WTC11 (cell line): Measurements from ENCODE around the gene LYRM2. TPM values are rescaled to one million over a fixed set of nuclear protein-coding genes. Genes with fewer than 3 reads are reported as not detected.
A peak's percentile ranks its signal among the peaks of the same experiment; 100 is the strongest.

Source experiments
- ATAC-seq: fragments of 200-7000 bp; cut with Tn5 transposase; 2 replicates; pipeline ENCODE4 v1.10.0; 2021; ENCODE audit warnings: mild to moderate bottlenecking, moderate library complexity
- CTCF ChIA-PET: fragments of 300-600 bp; sonication (Branson Sonifier 250); formaldehyde crosslinking; loops from one replicate; lab custom pipeline; 2021; ENCODE audit warnings: antibody characterized with exemption; lab: Charles Lee
- POLR2A ChIA-PET: fragments of 350-600 bp; sonication (Branson Sonifier 250); formaldehyde crosslinking; loops from one replicate; lab custom pipeline; 2021; ENCODE audit warnings: antibody characterized with exemption; lab: Charles Lee
- DNase-seq: peaks from one replicate; pipeline ENCODE4 v3.0.0; 2021; ENCODE audit warnings: low spot score
- H3K27ac Mint-ChIP-seq: 2 replicates; pipeline ENCODE4 v1.8.0; 2021; ENCODE audit warnings: mixed read lengths
- H3K27me3 Mint-ChIP-seq: 2 replicates; pipeline ENCODE4 v1.8.0; 2021; ENCODE audit warnings: low read depth, mild to moderate bottlenecking, moderate library complexity, mixed read lengths
- H3K36me3 Mint-ChIP-seq: 2 replicates; pipeline ENCODE4 v1.8.0; 2021; ENCODE audit warnings: mixed read lengths
- H3K4me1 Mint-ChIP-seq: 2 replicates; pipeline ENCODE4 v1.8.0; 2022; ENCODE audit warnings: mixed read lengths
- H3K4me3 Mint-ChIP-seq: 2 replicates; pipeline ENCODE4 v1.8.0; 2021; ENCODE audit warnings: mild to moderate bottlenecking, moderate library complexity, mixed read lengths
- H3K9me3 Mint-ChIP-seq: 2 replicates; pipeline ENCODE4 v1.8.0; 2021; ENCODE audit warnings: mixed read lengths
- ATF3 ChIP-seq: sonication (generic); formaldehyde crosslinking; conservative IDR thresholded peaks from 2 replicates; pipeline ENCODE4 v1.8.1; 2022; ENCODE audit warnings: mild to moderate bottlenecking, missing genetic modification reagents
- CBFB ChIP-seq: sonication (generic); formaldehyde crosslinking; IDR thresholded peaks from 2 replicates; pipeline ENCODE4 v1.8.1; 2022; ENCODE audit warnings: mild to moderate bottlenecking, low read depth, missing genetic modification reagents
- CTCF ChIP-seq: fragments of 200-600 bp; IDR thresholded peaks from 2 replicates; pipeline ENCODE4 v1.8.0; 2022; ENCODE audit warnings: antibody characterized with exemption
- E2F1 ChIP-seq: sonication (generic); formaldehyde crosslinking; IDR thresholded peaks from 2 replicates; pipeline ENCODE4 v1.8.0; 2022; ENCODE audit warnings: mild to moderate bottlenecking, missing genetic modification reagents
- E2F4 ChIP-seq: sonication (generic); formaldehyde crosslinking; IDR thresholded peaks from 2 replicates; pipeline ENCODE4 v1.8.1; 2022; ENCODE audit warnings: low read depth, mild to moderate bottlenecking, moderate library complexity, missing genetic modification reagents, borderline replicate concordance
- E2F5 ChIP-seq: sonication (generic); formaldehyde crosslinking; IDR thresholded peaks from 2 replicates; pipeline ENCODE4 v1.8.1; 2022; ENCODE audit warnings: mild to moderate bottlenecking, moderate library complexity, missing genetic modification reagents
- ESRRA ChIP-seq: sonication (generic); formaldehyde crosslinking; IDR thresholded peaks from 2 replicates; pipeline ENCODE4 v1.8.1; 2022; ENCODE audit warnings: mild to moderate bottlenecking, missing genetic modification reagents, borderline replicate concordance
- FOXK1 ChIP-seq: sonication (generic); formaldehyde crosslinking; IDR thresholded peaks from 2 replicates; pipeline ENCODE4 v1.8.0; 2022; ENCODE audit warnings: mild to moderate bottlenecking, moderate library complexity, missing genetic modification reagents
- FOXP4 ChIP-seq: sonication (generic); formaldehyde crosslinking; IDR thresholded peaks from 2 replicates; pipeline ENCODE4 v1.8.0; 2022; ENCODE audit warnings: mild to moderate bottlenecking, missing genetic modification reagents
- HMGA2 ChIP-seq: fragments of 250-450 bp; sonication (Bioruptor Pico); IDR thresholded peaks from 2 replicates; pipeline ENCODE4 v1.4.0; 2021; ENCODE audit warnings: mild to moderate bottlenecking, moderate library complexity
- NR2C2 ChIP-seq: sonication (generic); formaldehyde crosslinking; IDR thresholded peaks from 2 replicates; pipeline ENCODE4 v1.8.0; 2022; ENCODE audit warnings: mild to moderate bottlenecking, missing genetic modification reagents
- PRDM15 ChIP-seq: sonication (generic); formaldehyde crosslinking; IDR thresholded peaks from 2 replicates; pipeline ENCODE4 v1.8.0; 2022; ENCODE audit warnings: missing genetic modification reagents
- PRRX2 ChIP-seq: fragments of 250-450 bp; sonication (Bioruptor Pico); IDR thresholded peaks from 2 replicates; pipeline ENCODE4 v1.8.0; 2021; ENCODE audit warnings: mild to moderate bottlenecking
- RELA ChIP-seq: sonication (generic); formaldehyde crosslinking; IDR thresholded peaks from 2 replicates; pipeline ENCODE4 v1.8.1; 2022; ENCODE audit warnings: missing genetic modification reagents, mild to moderate bottlenecking, borderline replicate concordance
- ZNF425 ChIP-seq: fragments of 250-450 bp; sonication (Bioruptor Pico); conservative IDR thresholded peaks from 2 replicates; pipeline ENCODE4 v1.9.0; 2021; ENCODE audit warnings: mild to moderate bottlenecking
- total RNA-seq: library from RNA; stranded (reverse); gene quantifications from 3 replicates; pipeline ENCODE4 v1.2.3, GENCODE V29; 2021

Gene LYRM2
- total RNA-seq, 1 experiment from 2014 or later, result 22.2 TPM

GRCh38 chr6:89680551-89680950 is 42.0 kb upstream of the LYRM2 start (continued):
- no peak for TF ChIP-seq CTCF
- TF ChIP-seq FOXK1, result no peak
- no peak for TF ChIP-seq E2F5 (CRISPR knock-in tag)
- no peak for TF ChIP-seq PRDM15

GRCh38 chr6:89680150-89680549 is 41.6 kb upstream of the LYRM2 start:
- CTCF ChIA-PET, result no interaction called here
- peaks cover 89% of the 10 kb centered on the region for H3K36me3 Mint-ChIP-seq

More at GRCh38 chr6:89680150-89680549, 41.6 kb upstream of the LYRM2 start:
- TF ChIP-seq E2F4 (CRISPR knock-in tag), result no peak
- TF ChIP-seq E2F1 (CRISPR knock-in tag), result no peak
- no peak for TF ChIP-seq NR2C2 (CRISPR knock-in tag)
- TF ChIP-seq ESRRA, result no peak
- no peak for TF ChIP-seq FOXP4 (CRISPR knock-in tag)
- TF ChIP-seq HMGA2 (CRISPR knock-in tag), result no peak
- no peak for TF ChIP-seq RELA (CRISPR knock-in tag)
- no peak for TF ChIP-seq CBFB (CRISPR knock-in tag)
- no peak for TF ChIP-seq ATF3 (CRISPR knock-in tag)
- TF ChIP-seq PRRX2, result no peak
- no peak for TF ChIP-seq ZNF425
- Mint-ChIP-seq H3K9me3 (no peaks in the 10 kb centered on the region), H3K27ac (peak overlapping the region; percentile 88), H3K4me3 (no peak overlapping the region), H3K4me1 (peaks cover 42% of the 10 kb centered on the region), H3K27me3 (no peaks in the 10 kb centered on the region)
- no peak for DNase-seq
- no peak for ATAC-seq
- POLR2A ChIA-PET, result no interaction called here
